Cerebellar nuclear complex (tissue), 1 donor: ENCODE data around the gene ZFC3H1.
A peak's percentile ranks its signal among the peaks of the same experiment; 100 is the strongest.
"Not testable (repeated sequence)": the region's sequence is repeated elsewhere in the genome, so short reads cannot be mapped to it uniquely, and the experiment has no call there.

Source experiments
- DNase-seq, 2 experiments: peaks; one replicate each; lab custom pipeline; 2025; lab: John Stamatoyannopoulos, UW

Gene ZFC3H1, protein sequence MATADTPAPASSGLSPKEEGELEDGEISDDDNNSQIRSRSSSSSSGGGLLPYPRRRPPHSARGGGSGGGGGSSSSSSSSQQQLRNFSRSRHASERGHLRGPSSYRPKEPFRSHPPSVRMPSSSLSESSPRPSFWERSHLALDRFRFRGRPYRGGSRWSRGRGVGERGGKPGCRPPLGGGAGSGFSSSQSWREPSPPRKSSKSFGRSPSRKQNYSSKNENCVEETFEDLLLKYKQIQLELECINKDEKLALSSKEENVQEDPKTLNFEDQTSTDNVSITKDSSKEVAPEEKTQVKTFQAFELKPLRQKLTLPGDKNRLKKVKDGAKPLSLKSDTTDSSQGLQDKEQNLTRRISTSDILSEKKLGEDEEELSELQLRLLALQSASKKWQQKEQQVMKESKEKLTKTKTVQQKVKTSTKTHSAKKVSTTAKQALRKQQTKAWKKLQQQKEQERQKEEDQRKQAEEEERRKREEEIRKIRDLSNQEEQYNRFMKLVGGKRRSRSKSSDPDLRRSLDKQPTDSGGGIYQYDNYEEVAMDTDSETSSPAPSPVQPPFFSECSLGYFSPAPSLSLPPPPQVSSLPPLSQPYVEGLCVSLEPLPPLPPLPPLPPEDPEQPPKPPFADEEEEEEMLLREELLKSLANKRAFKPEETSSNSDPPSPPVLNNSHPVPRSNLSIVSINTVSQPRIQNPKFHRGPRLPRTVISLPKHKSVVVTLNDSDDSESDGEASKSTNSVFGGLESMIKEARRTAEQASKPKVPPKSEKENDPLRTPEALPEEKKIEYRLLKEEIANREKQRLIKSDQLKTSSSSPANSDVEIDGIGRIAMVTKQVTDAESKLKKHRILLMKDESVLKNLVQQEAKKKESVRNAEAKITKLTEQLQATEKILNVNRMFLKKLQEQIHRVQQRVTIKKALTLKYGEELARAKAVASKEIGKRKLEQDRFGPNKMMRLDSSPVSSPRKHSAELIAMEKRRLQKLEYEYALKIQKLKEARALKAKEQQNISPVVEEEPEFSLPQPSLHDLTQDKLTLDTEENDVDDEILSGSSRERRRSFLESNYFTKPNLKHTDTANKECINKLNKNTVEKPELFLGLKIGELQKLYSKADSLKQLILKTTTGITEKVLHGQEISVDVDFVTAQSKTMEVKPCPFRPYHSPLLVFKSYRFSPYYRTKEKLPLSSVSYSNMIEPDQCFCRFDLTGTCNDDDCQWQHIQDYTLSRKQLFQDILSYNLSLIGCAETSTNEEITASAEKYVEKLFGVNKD (N-terminal part only)

DNA sequence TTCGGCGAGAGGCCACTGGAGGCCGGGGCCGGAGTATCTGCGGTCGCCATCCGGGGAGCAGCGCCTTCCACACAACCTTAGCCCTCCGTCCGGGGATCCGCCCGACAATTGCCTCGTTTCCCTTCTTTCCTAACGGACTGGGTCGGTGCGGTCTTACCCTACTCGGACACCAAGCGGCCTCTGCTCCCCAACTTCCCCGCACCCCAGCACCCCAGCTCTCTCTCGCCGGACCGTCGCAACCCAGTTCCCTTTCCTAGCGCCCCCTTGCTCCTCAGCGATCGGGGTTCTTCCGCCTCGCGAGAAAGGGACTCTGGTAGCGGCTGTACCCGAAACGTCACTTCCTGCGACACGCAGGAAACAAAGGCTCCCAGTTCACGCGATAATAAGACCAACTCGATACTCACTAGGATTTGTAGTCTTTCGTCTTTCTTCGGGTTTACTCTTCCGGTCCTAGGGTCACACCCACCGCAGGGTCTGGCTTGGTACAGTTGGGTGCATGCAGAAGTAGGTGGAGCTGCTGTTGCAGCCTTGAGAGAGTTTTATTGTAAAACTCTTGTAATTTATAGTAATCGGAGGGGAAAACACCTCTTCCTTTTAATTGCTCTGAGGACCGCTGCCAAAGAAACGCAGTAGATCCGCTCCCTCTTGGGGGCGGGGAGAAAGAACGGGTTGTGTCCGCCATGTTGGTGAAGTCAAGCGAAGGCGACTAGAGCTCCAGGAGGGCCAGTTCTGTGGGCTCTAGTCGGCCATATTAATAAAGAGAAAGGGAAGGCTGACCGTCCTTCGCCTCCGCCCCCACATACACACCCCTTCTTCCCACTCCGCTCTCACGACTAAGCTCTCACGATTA lies at the start of gene ZFC3H1, which contains the start of gene THAP2:
Gene ZFC3H1 (minus strand): TSS at position 288 of the 850 bp plus-strand sequence. CDS start 238 bp downstream, at position 50.
Gene THAP2 (plus strand): TSS at position 741 of the 850 bp plus-strand sequence. CDS start 209 bp downstream, outside the sequence.
- peak; percentile 89 to 97 for DNase-seq

DNA sequence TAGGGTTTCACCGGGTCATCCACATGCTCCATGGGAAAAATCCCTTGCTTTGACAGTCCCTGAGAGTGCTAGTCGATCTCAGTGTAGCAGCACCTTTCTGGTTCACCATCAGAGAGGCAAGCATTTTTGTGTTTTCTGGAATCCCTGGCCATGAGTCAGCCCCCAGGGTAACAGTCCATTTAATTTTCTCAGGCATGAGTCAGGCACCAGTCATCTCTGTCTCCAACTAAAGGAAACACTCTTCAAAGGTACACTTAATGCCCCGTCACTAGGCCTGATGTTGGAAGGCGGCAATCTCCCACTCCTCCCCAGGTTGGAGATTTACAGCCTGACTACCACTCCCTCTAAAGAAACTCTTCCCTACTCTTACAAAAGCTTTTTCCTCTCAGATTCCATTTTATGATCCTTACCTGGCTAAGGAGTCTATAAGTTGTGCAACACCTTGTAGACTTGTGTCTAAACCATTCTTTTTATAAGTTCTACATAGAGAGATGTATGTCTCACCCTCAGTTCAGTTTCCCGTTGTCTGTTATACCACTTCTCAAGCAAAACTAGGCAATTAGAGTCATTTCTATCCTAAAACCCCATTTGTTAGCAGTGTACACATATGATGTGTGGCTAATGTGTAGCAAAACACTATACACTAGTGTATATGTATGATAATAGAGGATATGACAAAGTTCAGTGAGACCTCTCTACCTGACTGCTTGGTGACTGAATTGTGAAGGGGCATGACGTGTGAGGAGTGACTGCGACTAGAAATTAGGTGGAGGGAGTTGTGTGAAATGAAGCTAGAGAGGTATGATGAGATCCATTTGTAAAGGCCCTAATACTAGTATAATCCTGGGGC lies 46.9 kb upstream of the ZFC3H1 start:
- no peak for DNase-seq

GRCh38 chr12:71708658-71709057 lies 45.0 kb upstream of the ZFC3H1 start:
- DNase-seq: no peak

GRCh38 chr12:71704920-71705319 lies 41.3 kb upstream of the ZFC3H1 start:
- DNase-seq: no peak

- no peak for DNase-seq
Observed at GRCh38 chr12:71703206-71703605, 39.6 kb upstream of the ZFC3H1 start.

DNA sequence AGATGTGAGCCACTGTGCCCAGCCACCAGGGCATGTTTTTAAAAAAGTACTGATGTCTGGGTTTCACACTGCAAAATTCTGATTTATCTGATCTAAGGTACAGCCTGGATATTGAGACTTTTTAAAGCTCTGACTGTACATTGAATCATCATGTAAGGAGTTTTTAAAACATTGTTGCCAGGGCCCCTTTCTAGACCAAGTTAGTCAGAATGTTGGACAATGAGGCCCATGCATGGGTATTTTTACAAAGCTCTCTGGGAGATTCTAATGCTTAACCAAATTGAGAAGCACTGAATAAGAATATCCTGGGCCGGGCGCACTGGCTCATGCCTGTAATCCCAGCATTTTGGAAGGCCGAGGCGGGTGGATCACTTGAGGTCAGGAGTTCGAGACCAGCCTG lies 38.9 kb upstream of the ZFC3H1 start:
- no peak for DNase-seq

- not testable (repeated sequence) for DNase-seq
Observed at GRCh38 chr12:71702181-71702580, 38.5 kb upstream of the ZFC3H1 start.

DNA sequence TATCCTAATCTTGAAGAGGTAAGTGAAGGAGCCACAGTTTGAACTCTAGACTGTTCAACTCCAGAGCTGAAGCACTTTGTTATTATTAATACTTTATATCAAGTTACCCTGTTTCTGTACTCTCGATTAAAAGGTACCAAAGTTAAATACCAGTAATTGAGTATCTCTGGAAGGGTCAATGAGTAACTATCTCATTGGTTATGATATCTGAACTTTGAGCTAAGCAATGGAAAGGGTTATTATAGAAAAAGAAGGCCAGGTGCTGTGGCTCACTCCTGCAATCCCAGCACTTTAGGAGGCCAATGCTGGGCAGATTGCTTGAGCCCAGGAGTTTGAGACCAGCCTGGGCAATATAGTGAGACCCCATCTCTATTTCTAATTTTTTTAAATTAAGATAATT lies 32.1 kb upstream of the ZFC3H1 start:
- no peak for DNase-seq

- DNase-seq: no peak
Observed at GRCh38 chr12:71694099-71694820, 30.6 kb upstream of the ZFC3H1 start.

GRCh38 chr12:71693651-71694050 lies 30.0 kb upstream of the ZFC3H1 start:
- DNase-seq: not testable (repeated sequence)

GRCh38 chr12:71693126-71693525 lies 29.5 kb upstream of the ZFC3H1 start:
- DNase-seq: no peak

- no peak for DNase-seq
Observed at GRCh38 chr12:71691504-71692129, 28.0 kb upstream of the ZFC3H1 start.

- DNase-seq: no peak
Observed at GRCh38 chr12:71688961-71689570, 25.4 kb upstream of the ZFC3H1 start.

DNA sequence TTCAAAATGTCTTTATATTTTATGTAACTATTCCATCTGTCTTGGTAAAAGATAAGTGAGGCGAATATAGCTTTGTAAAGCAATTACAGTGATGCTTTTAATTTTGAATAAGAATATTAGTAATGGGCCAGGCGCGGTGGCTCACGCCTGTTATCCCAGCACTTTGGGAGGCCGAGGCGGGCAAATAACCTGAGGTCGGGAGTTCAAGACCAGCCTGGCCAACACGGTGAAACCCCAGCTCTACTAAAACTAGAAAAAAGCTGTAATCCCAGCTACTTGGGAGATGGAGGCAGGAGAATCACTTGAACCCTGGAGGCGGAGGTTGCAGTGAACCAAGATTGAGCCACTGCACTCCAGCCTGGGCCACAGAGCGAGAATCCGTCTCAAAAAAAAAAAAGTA lies 23.5 kb upstream of the ZFC3H1 start:
- DNase-seq: not testable (repeated sequence)

DNA sequence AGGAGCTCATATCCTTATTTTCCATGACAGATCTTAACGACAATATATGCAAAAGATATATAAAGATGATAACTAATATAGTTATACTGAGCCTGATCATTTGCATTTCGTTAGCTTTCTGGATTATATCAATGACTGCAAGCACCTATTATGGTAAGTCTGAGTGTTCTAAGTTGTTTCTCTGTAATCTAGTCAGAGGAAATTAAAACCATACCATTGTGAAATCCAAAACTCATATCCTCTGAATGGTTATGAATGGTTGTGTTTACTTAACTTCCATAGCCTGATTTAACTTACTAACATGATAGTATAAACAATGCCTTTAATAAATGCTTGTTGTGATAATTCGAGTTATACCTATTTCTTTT lies 23.0 kb upstream of the ZFC3H1 start:
- DNase-seq: no peak

DNA sequence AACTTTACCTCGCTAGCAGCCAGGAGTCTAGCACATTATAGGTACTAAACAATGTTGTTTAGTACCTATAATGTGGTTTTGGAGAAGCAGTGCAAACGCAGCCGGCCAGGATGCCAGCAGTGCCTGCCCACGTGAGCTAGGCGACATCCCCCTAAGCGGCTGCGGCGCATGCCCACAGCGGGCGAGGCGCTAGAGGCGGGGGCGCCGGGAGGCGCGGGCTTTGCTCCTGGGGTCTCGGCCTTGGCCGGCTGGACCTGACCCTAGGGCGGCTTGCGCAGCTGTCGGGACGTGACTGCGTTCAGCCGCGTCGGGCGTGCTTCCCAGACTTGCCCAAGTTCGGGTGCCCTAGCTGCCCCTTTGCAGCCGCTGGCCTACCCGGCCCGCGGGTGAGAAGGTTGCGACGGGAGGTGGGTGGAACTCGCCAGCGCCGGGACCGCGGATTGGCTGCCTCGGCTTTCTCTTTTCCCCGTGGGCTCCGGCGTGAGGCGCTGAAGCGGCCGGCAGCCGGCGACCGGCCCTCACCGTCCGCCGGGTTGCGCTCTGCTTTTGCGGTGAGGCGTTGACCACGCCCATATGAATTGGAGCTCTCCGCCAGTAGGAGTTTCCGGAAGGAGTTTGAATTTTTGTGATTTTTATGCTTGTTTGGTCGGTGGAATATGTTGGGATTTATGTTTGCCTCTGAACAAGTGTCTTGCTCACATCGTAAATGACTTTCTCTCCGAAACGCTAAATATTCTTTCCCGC lies 22.4 kb upstream of the ZFC3H1 start, which contains the start of gene TMEM19:
Gene TMEM19 (plus strand): TSS at position 169 of the 744 bp plus-strand sequence. CDS start 599 bp downstream, outside the sequence.
- peak in 1 of 2 experiments; percentile 83 for DNase-seq

- DNase-seq: no peak
Observed at GRCh38 chr12:71685312-71685906, 21.8 kb upstream of the ZFC3H1 start.
